GM21367 (cell line): Measurements from ENCODE around the gene RING1.

Experiments
- ATAC-seq: cut with Tn5 transposase; IDR thresholded peaks from one replicate; pipeline ENCODE4 v1.9.1; 2021; ENCODE audit not compliant: unreplicated experiment

RING1 gene

GRCh38 chr6:33192105-33192646 lies 16.1 kb upstream of the RING1 start, which contains the start of gene COL11A2:
Gene COL11A2 (minus strand): TSS chr6:33192467. CDS start chr6:33192240, 227 bp downstream.
- ATAC-seq: no peak

DNA sequence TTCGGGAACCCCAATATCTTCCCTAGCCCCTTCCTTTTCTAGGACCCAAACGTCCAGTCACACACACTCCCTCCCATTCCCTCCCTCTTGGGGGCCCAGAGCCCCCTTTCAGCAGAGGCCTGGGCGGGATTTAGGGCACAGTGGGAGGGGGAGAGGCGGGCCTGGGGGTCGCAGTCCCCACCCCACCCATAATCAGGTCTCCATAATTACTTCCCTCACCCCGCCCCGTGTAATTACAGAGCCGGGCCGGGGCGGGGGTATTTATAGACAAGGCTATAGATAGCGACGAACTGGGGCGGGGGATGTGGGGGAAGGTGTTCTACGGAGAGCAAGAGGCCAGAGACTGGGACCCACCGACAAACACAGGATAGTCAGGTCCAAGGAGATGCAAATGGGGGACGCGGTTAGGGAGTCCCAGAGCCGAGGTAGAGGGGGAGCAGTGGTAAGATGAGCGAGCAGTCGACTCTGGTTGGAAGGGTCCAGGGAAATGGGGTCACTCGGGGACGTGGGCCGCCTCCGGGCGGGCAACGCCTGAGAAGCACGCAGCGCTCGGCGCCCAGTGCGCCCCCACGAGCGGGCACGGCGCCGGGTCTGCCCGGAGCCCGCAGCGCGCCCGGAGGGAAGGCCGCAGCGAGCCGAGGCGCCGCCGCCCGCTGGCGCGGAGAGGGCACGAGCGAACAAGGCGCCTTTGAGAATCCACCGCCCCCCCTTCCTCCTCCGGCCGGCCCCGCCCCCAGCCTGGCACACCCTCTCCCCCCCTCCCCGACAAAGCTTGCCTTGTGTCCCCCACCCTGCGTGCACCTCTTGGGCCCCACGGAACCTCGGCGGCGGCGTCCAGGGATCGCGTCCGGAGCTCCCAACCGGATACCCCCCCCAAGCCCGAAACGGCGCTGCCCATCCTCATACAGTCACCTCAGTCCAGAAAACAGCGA lies 15.4 kb upstream of the RING1 start:
- ATAC-seq: no peak

DNA sequence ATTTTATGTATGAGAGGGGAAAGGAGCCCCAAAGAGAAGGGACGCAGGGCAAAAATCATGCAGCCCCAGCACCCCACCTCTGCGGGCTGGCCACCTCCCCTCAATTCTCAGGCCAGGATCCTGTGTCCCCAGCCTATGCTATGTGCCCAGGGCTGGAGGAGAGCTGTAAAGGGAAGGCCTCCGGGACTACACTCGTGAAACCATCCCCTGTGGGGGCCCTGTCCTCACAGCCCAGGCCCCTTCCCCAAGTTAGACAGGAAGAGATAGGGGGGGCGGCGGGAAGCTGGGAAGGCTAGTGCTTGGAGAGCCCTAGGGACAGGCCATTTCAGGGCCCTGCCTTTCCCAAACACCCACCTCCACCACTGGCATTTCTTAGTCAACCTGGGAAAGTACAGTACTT lies 14.7 kb upstream of the RING1 start:
- no peak for ATAC-seq

DNA sequence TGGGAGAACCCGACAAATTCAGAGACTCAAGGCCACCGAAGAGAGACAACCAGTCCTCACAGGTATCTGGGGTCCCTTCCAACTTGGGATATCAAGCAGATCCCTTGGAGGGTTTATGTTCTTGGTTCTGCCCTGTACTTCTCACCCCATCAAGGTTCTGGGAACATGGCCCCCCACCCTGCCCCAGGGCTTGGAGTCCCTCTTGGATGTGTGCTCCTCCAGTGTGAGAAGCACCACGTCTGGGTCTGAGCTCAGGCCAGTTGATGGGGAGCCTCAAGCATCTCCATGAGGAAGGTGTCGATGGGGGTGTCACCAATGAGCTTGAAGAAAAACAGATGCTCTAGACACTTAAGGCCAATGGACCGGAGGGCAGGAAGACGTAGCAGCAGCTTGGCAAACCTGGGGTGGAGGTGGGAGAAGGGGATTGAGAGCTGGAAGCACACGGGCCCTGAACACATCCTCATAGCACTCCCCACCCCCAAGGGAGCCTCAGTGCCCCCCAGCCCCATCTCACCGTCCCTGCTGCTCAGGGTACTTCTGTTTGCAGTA lies 13.8 kb upstream of the RING1 start:
- no peak for ATAC-seq

GRCh38 chr6:33195304-33196165 lies 12.8 kb upstream of the RING1 start:
- ATAC-seq: no peak

DNA sequence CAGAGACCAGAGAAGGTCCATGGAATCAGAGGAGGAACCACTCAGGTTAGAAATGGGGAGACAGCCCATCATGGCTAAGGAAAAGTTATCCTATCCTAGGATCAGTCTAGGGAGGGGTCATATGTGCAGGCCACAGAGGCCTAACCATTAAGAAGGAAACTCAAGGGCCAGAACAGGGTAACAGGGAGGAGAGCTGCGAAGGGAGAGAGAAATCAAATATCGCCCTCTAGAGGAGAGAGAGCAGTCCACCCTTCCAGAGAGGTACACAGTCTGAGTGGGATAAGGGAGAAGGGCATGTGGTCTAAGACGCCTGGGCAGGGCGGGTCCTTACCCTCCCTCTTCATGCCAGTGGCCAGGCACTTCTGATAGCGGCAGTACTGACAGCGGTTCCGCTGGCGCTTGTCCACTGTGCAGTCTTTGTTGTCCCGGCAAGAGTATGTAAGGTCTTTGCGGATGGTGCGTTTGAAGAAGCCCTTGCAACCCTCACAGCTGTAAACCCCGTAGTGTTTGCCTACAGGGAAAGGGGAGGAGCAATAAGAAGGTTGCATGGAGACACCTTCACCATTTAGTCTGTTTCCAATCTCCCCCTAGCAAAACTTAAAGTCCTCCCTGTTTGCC lies 10.8 kb upstream of the RING1 start:
- ATAC-seq: no peak

DNA sequence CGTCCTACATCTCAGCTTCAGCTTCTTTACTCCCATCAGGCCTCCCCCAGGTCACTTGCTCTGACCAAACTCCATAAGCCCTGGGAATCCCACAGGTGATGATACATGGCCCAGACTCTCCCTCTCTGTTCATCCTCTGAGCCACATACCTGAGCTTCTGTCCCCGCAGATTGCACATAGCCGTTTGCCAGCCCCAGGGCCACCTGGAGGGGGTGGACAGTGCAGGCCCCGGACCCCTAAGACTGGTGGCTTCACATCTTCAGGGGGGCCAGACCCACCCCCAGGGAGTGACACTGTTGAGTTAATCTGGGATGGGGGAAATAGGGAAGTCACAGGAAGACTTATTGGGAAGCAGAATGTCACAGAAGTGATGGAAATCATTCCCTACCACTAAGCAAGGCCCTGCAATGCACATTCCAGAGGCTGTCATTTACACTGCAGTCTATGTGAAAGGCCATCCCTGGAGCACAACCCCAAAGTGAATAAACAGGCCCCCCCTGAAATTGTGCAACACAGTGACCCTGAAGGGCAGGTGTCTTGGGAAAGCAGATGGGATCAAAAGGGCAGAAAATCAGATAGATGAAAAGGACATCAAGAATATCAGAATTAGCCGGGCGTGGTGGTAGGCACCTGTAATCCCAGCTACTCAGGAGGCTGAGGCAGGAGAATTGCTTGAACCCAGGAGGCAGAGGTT lies 10.0 kb upstream of the RING1 start:
- no peak for ATAC-seq

GRCh38 chr6:33198853-33199436 lies 9.4 kb upstream of the RING1 start:
- no peak for ATAC-seq

DNA sequence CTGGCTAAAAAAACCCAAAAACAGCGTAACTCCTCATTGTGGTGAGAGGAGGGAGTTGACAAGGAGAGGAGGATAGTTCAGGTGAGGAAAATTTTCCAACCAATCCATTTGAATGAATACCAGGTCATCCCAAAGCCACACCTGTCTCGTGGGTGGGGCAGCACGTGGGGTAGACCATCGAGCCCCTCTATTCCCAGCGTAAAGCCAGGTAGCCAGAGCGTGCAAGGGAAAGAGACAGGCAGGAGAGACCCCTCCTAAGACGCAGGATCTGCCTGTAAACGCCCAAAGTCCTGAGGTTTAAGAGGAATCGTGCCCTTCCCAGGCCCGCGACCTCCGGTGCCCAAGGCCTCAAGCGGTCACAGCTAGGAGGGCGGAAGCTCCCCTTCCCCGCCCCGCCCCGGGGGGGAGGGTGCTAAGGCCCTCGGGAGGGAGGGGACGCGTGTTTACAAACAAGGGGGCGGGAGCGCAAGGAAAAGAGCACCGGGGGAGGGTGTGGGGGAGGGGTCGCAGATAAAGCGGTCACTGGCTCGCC lies 8.5 kb upstream of the RING1 start:
- ATAC-seq: no peak

GRCh38 chr6:33200219-33201146 lies 7.8 kb upstream of the RING1 start, which contains the start of the genes RXRB and SLC39A7:
Gene RXRB (minus strand): TSS chr6:33200665. CDS start chr6:33200476, 189 bp downstream.
Gene SLC39A7 (plus strand): TSS chr6:33200867. CDS start chr6:33201246, 379 bp downstream.
- ATAC-seq: no peak

DNA sequence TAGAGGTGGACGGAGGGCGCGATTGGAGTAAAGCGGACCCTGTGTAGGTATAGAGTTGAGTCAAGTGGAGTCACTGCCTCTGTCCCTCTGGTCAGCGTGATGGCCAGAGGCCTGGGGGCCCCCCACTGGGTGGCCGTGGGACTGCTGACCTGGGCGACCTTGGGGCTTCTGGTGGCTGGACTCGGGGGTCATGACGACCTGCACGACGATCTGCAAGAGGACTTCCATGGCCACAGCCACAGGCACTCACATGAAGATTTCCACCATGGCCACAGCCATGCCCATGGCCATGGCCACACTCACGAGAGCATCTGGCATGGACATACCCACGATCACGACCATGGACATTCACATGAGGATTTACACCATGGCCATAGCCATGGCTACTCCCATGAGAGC lies 7.2 kb upstream of the RING1 start:
- ATAC-seq: no peak

- no peak for ATAC-seq
Observed at GRCh38 chr6:33201935-33202334, 6.4 kb upstream of the RING1 start.

- no peak for ATAC-seq
Observed at GRCh38 chr6:33202799-33203198, 5.5 kb upstream of the RING1 start.

- ATAC-seq: no peak
Observed at GRCh38 chr6:33203443-33204164, 4.7 kb upstream of the RING1 start.

- no peak for ATAC-seq
Observed at GRCh38 chr6:33204165-33204414, 4.2 kb upstream of the RING1 start.

- peak; percentile 34 for ATAC-seq
Observed at GRCh38 chr6:33204415-33205190, 3.7 kb upstream of the RING1 start, which contains the start of gene HSD17B8. Gene HSD17B8 (plus strand): TSS chr6:33204655. CDS start chr6:33204669, 14 bp downstream.
